Heart left ventricle (tissue), 16 donors: ENCODE measurements around the gene SNCG. TPM values are rescaled to one million over a fixed set of nuclear protein-coding genes. Genes with fewer than 3 reads are reported as not detected.
"Not testable (repeated sequence)": the region's sequence is repeated elsewhere in the genome, so short reads cannot be mapped to it uniquely, and the experiment has no call there.

Experiments used
- ATAC-seq, 4 donors: fragments of 200-7000 bp; cut with Tn5 transposase; one replicate each; pipeline ENCODE4 v1.9.1; 2020 to 2022; ENCODE audit warnings: moderate library complexity in 4 of 4, mild to moderate bottlenecking in 3 of 4, moderate number of reproducible peaks in 1 of 4
- DNase-seq, 5 donors: peaks; one replicate each; pipeline ENCODE4 v3.0.0-alpha.2; 2020
- H3K27ac ChIP-seq, 12 donors: fragments of 200-600 bp; sonication (generic) in 4 of 12; one replicate each; pipeline versions ENCODE4 v1.5.0 to v1.8.0; 2016 to 2022; ENCODE audit warnings: mild to moderate bottlenecking in 2 of 12
- H3K27me3 ChIP-seq, 9 donors: fragments of 200-600 bp; sonication (generic) in 2 of 9; one replicate each; pipeline versions ENCODE4 v1.5.1 to v1.8.0; 2016 to 2022; ENCODE audit warnings: mild to moderate bottlenecking in 3 of 9
- H3K36me3 ChIP-seq, 9 donors: fragments of 200-600 bp; sonication (generic) in 2 of 9; one replicate each; pipeline versions ENCODE4 v1.5.0 to v1.8.0; 2018 to 2022; ENCODE audit warnings: mild to moderate bottlenecking in 2 of 9
- H3K4me1 ChIP-seq, 12 donors: fragments of 200-600 bp; sonication (generic) in 4 of 12; one replicate each; pipeline versions ENCODE4 v1.5.0 to v1.8.0; 2016 to 2022; ENCODE audit warnings: mild to moderate bottlenecking in 3 of 12
- H3K4me3 ChIP-seq, 12 donors: fragments of 200-600 bp; sonication (generic) in 4 of 12; one replicate each; pipeline versions ENCODE4 v1.5.0 to v1.8.0; 2017 to 2022; ENCODE audit warnings: mild to moderate bottlenecking in 9 of 12, moderate library complexity in 4 of 12
- H3K9me3 ChIP-seq, 12 donors: fragments of 200-600 bp; sonication (generic) in 4 of 12; one replicate each; pipeline versions ENCODE4 v1.5.0 to v1.8.0; 2016 to 2022; ENCODE audit warnings: mild to moderate bottlenecking in 1 of 12
- CTCF ChIP-seq, 12 donors: fragments of 200-600 bp; sonication (generic) in 4 of 12; IDR thresholded peaks; one replicate each; pipeline versions ENCODE4 v1.5.0 to v1.8.0; 2018 to 2022; ENCODE audit warnings: antibody characterized with exemption in 12 of 12, mild to moderate bottlenecking in 5 of 12
- POLR2A ChIP-seq, 2 donors: fragments of 450-650 bp; IDR thresholded peaks; one replicate each; pipeline ENCODE4 v1.6.1; 2017; ENCODE audit warnings: antibody characterized with exemption in 2 of 2, mild to moderate bottlenecking in 2 of 2, moderate library complexity in 2 of 2
- WGBS, 4 donors: extraction: QIAGEN DNeasy Blood & Tissue Kit in 2 of 4; methylation state at CpG; one replicate each; pipeline versions ENCODE4 v1.1.5 to v1.1.7; 2013 to 2018; 5-methylcytosine and 5-hydroxymethylcytosine counted together
- intact Hi-C, 10 donors: fragments of 100-400 bp; cut with DNase I; formaldehyde crosslinking; loops; one replicate each; pipeline versions ENCODE4 v1.11.1 to v1.14.2; 2022
- polyA plus RNA-seq, 2 donors: library from polyadenylated mRNA; stranded (reverse); fragments of 200-250 nt; gene quantifications; one replicate each; pipeline ENCODE4 v1.2.3, GENCODE V29; 2013
- total RNA-seq, 9 donors: library from RNA; depleted of rRNA in 2 of 9; stranded (reverse); fragments of >200 nt in 2 of 9; fragmentation: NEBNext Ultra II Directional in 3 of 9; extraction: Animal tissue kit (Norgen Biotek cat#: 25700) in 3 of 9; gene quantifications; one replicate each; pipeline versions ENCODE4 v1.1.0 to v1.2.4, GENCODE V29; 2016 to 2023
- donor health status: ischemic (EF 13 %, LVEDD 7.1; RV severe dilation, severe dysfunction).
- donor health status: healthy with polysubstance abuse.
- donor health status: DM: no; HTN: yes; CAD: no.
- donor health status: DM: no; HTN: no; CAD: no.
- donor health status: ischemic (EF 25% LVEDD 6.9; RV normal size, moderate dysfunction).
- donor health status: ischemic (EF 25% LVEDD 5.7; RV mildly dilated, moderate dysfunction).
- donor health status: healthy.
- donor health status: DM: yes; HTN: yes; CAD: no.
- donor health status: ischemic (EF 35%, LVEDD 5.7; RV mildly dilated, moderate dysfunction).
- donor health status: nonischemic (EF 11% LVEDD 7.7; RV severe dilation, severe dysfunction).
- donor health status: DM: yes; HTN: yes; CAD: no.
- donor health status: PGD.
- donor health status: ischemic (EF 29% LVEDD 5.4; RV normal size, mild dysfunction).
- donor health status: nonischemic (EF 23%, LVEDD 6.1; RV moderate dilation, normal function).

SNCG gene
- total and polyA plus RNA-seq, 11 donors = 8.2 to 44.7 (median 18.5) TPM

DNA sequence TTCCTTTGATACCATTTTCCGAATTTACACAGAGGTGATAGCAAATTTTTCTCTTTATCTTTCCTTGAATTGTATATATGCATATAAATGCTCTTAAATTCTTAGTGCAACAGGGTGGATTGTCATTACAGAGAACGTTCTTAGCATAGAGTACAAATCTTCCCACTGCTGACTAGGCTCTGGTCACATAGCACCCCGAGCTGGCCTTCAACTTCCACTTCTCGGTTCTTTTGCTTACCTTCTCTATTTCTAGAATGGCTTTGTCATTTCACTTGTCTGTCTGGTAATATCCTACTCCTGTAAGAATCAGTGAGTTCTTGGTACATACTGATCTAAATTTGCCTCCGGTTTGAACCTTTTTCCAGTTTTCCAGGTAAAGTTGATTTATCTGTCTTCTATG is 23.3 kb downstream of the SNCG start:
- intact Hi-C loops = no loop called here
- Histone ChIP-seq H3K36me3 (peaks cover 0 to 4% (median 0%) of the 10 kb centered on the region in 9 donors), H3K27ac (no peak overlapping the region), H3K27me3 (no peaks in the 10 kb centered on the region), H3K4me1 (peaks cover 0 to 37% (median 21%) of the 10 kb centered on the region in 12 donors), H3K9me3 (no peaks in the 10 kb centered on the region), H3K4me3 (no peak overlapping the region)
- 93 to 96% (median 93%) methylated on average over 5 of the region's 5 CpGs for WGBS, 4 donors
- no peak for TF ChIP-seq CTCF (IDR thresholded peaks at IDR 0.05)
- no peak for TF ChIP-seq POLR2A (IDR thresholded peaks at IDR 0.05)
- ATAC-seq = no peak
- no peak for DNase-seq

DNA sequence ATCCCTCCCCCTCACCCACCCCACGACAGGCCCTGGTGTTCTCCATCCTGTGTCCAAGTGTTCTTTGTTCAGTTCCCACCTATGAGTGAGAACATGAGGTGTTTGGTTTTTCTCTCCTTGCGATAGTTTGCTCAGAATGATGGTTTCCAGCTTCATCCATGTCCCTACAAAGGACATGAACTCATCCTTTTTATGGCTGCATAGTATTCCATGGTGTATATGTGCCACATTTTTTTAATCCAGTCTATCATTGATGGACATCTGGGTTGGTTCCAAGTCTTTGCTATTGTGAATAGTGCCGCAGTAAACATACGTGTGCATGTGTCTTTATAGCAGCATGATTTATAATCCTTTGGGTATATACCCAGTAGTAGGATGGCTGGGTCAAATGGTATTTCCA is 26.1 kb downstream of the SNCG start:
- H3K9me3 ChIP-seq, H3K27ac ChIP-seq, ATAC-seq, H3K4me3 ChIP-seq, H3K27me3 ChIP-seq, DNase-seq, intact Hi-C loops: not testable (repeated sequence)
- 92 to 99% (median 95%) methylated on average over 4 of the region's 4 CpGs for WGBS, 4 donors
- peaks cover 0 to 21% (median 14%) of the 10 kb centered on the region in 12 donors for H3K4me1 ChIP-seq
- H3K36me3 ChIP-seq = peaks cover 0 to 12% (median 0%) of the 10 kb centered on the region in 9 donors

- Histone ChIP-seq H3K9me3 (no peaks in the 10 kb centered on the region), H3K27ac (no peak overlapping the region), H3K4me3 (no peak overlapping the region), H3K4me1 (no peaks in the 10 kb centered on the region), H3K27me3 (no peaks in the 10 kb centered on the region), H3K36me3 (peaks cover 0 to 30% (median 0%) of the 10 kb centered on the region in 9 donors)
- TF ChIP-seq CTCF (IDR thresholded peaks at IDR 0.05) (no peak), POLR2A (IDR thresholded peaks at IDR 0.05) (no peak)
- intact Hi-C loops = no loop called here
- WGBS, 4 donors = 56 to 69% (median 65%) methylated on average over 1 of the region's 1 CpG
- ATAC-seq (no peak), DNase-seq (no peak)
Measured at GRCh38 chr10:86988520-86988919, 30.1 kb downstream of the SNCG start.

DNA sequence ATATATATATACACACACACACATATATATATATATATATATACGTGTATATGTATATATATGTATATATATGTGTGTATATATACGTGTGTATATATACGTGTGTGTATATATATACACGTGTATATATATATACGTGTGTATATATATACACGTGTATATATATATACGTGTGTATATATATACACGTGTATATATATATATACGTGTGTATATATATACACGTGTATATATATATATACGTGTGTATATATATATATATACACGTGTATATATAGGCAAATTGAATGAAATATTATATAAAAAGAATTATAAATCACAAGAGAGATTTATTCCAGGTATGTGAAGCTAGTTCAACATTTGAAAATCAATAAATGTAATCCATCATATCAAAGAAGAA is 33.0 kb downstream of the SNCG start:
- H3K27ac ChIP-seq, H3K27me3 ChIP-seq, ATAC-seq, H3K4me1 ChIP-seq, H3K4me3 ChIP-seq, H3K9me3 ChIP-seq, intact Hi-C loops, DNase-seq: not testable (repeated sequence)
- H3K36me3 ChIP-seq = peaks cover 0 to 46% (median 0%) of the 10 kb centered on the region in 9 donors
- 75 to 88% (median 82%) methylated on average over 12 of the region's 12 CpGs for WGBS, 4 donors

DNA sequence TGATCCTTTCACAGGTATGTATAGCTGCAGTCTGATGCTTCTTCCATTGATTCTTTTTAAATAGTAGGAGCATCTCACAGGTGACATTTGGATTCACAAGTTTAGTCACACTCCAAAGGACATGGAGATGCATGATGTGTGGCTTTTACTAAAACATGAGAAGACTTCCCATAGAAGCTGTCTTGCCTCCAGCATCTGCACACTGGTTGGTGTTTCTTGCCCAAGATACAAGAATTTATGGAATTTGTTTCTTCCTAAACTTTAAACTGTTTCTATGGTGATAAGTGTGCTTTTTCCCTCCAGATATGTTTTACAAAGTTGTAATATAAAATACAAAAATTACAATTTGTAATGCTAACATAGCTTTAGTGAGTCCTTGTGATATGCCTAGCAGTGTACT is 34.1 kb downstream of the SNCG start:
- intact Hi-C loops = no loop called here
- ATAC-seq = no peak

More for the DNA sequence above, 34.1 kb downstream of the SNCG start:
- Histone ChIP-seq H3K4me1 (no peaks in the 10 kb centered on the region), H3K36me3 (peaks cover 0 to 52% (median 0%) of the 10 kb centered on the region in 9 donors), H3K4me3 (no peak overlapping the region), H3K27ac (no peak overlapping the region), H3K27me3 (no peaks in the 10 kb centered on the region), H3K9me3 (no peaks in the 10 kb centered on the region)
- TF ChIP-seq POLR2A (IDR thresholded peaks at IDR 0.05) (no peak), CTCF (IDR thresholded peaks at IDR 0.05) (no peak)
- no peak for DNase-seq
